Ecto neural progenitor cell (in vitro differentiated cells): ENCODE data around the gene EPB41.
A peak's percentile ranks its signal among the peaks of the same experiment; 100 is the strongest.
"Not testable (repeated sequence)": the region's sequence is repeated elsewhere in the genome, so short reads cannot be mapped to it uniquely, and the experiment has no call there.

Experiments used
- DNase-seq: peaks from one replicate; pipeline ENCODE4 v3.0.0-alpha.2; 2018; ENCODE audit warnings: low spot score

The EPB41 gene

GRCh38 chr1:28914228-28915030, at the start of gene EPB41:
Gene EPB41, plus strand, starts transcription at chr1:28914569. Its CDS starts 72,869 bp downstream, at chr1:28987438.
- peak; percentile 96 for DNase-seq

GRCh38 chr1:28864695-28865094, 49.7 kb upstream of the EPB41 start:
- DNase-seq = no peak

GRCh38 chr1:28865997-28866650, 48.2 kb upstream of the EPB41 start:
- no peak for DNase-seq

- no peak for DNase-seq
Measured at GRCh38 chr1:28867850-28868249, 46.5 kb upstream of the EPB41 start.

GRCh38 chr1:28869952-28870351, 44.4 kb upstream of the EPB41 start:
- DNase-seq = no peak

GRCh38 chr1:28871631-28872401, 42.6 kb upstream of the EPB41 start:
- DNase-seq = no peak

- not testable (repeated sequence) for DNase-seq
Measured at GRCh38 chr1:28875134-28875533, 39.2 kb upstream of the EPB41 start.

- DNase-seq = peak; percentile 85
Measured at GRCh38 chr1:28877132-28877781, 37.1 kb upstream of the EPB41 start.

- no peak for DNase-seq
Measured at GRCh38 chr1:28878796-28879195, 35.6 kb upstream of the EPB41 start.

GRCh38 chr1:28882009-28882628, 32.2 kb upstream of the EPB41 start:
- peak; percentile 91 for DNase-seq

- peak; percentile 39 for DNase-seq
Measured at GRCh38 chr1:28883242-28883616, 31.1 kb upstream of the EPB41 start.

GRCh38 chr1:28885472-28885877, 28.9 kb upstream of the EPB41 start:
- peak; percentile 49 for DNase-seq

- DNase-seq = no peak
Measured at GRCh38 chr1:28885977-28886730, 28.2 kb upstream of the EPB41 start.

GRCh38 chr1:28886731-28887418, 27.5 kb upstream of the EPB41 start:
- DNase-seq = peak; percentile 88

- DNase-seq = peak; percentile 69
Measured at GRCh38 chr1:28887419-28887834, 26.9 kb upstream of the EPB41 start.

- peak; percentile 63 for DNase-seq
Measured at GRCh38 chr1:28887835-28888682, 26.3 kb upstream of the EPB41 start.

- DNase-seq = no peak
Measured at GRCh38 chr1:28888915-28889314, 25.5 kb upstream of the EPB41 start.

- no peak for DNase-seq
Measured at GRCh38 chr1:28889357-28889756, 25.0 kb upstream of the EPB41 start.

- DNase-seq = no peak
Measured at GRCh38 chr1:28890435-28890834, 23.9 kb upstream of the EPB41 start.
